Astrocyte of the spinal cord (primary cell): ENCODE results near the gene LCLAT1.

ENCODE experiments used
- DNase-seq: peaks from one replicate; pipeline ENCODE4 v3.0.0; 2011; ENCODE audit warnings: low read depth, low spot score
- H3K4me3 ChIP-seq: 2 replicates; pipeline ENCODE4 v1.5.1; 2011; ENCODE audit warnings: low read depth, mild to moderate bottlenecking, low read length, moderate library complexity
- in situ Hi-C: cut with HindIII; loops from 2 replicates; pipeline ENCODE4 v1.10.0; 2017; ENCODE audit warnings: low sequenced_read_pairs
- TF ChIP-seq, protein P1 (sequence below): IDR thresholded peaks from 2 replicates; pipeline ENCODE4 v1.5.1; 2012; ENCODE audit warnings: low read depth, mild to moderate bottlenecking, low read length, inconsistent platforms

Gene LCLAT1

DNA sequence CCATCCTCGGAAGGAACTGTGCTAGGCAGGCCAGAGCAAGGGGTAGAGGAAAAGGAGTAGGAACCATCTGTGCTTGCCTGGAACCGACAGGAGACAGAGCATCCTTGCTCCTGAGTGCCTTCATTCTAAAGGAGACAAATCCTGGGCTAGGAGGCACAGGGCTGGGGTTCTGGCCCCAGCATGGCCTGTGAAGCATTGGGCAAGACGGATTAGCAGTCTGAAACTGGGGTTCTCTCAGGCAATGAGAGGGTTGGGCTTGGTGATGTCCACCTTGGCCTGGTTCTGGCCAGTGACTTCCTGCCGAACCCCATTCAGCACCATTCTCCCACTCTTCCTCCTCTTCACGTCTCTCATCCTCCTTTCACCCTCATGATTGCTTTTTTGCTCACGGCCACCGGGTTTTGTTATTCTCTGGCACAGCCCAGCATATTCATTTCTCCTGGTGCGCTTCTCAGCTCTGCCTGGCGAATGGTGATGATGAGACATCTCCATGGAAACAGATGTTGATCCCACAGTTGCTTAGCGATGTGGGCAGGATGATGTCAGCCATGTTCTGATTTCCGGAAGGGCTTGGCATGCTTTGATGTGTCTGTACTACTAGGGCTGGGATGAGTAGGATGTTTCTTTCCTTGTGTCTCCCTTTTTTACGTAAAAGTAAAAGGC, 232.5 kb downstream of the LCLAT1 start:
- TF ChIP-seq, protein P1, sequence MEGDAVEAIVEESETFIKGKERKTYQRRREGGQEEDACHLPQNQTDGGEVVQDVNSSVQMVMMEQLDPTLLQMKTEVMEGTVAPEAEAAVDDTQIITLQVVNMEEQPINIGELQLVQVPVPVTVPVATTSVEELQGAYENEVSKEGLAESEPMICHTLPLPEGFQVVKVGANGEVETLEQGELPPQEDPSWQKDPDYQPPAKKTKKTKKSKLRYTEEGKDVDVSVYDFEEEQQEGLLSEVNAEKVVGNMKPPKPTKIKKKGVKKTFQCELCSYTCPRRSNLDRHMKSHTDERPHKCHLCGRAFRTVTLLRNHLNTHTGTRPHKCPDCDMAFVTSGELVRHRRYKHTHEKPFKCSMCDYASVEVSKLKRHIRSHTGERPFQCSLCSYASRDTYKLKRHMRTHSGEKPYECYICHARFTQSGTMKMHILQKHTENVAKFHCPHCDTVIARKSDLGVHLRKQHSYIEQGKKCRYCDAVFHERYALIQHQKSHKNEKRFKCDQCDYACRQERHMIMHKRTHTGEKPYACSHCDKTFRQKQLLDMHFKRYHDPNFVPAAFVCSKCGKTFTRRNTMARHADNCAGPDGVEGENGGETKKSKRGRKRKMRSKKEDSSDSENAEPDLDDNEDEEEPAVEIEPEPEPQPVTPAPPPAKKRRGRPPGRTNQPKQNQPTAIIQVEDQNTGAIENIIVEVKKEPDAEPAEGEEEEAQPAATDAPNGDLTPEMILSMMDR, result no peak
- H3K4me3 ChIP-seq, result no peak overlapping the region
- DNase-seq, result peak; percentile 57

DNA sequence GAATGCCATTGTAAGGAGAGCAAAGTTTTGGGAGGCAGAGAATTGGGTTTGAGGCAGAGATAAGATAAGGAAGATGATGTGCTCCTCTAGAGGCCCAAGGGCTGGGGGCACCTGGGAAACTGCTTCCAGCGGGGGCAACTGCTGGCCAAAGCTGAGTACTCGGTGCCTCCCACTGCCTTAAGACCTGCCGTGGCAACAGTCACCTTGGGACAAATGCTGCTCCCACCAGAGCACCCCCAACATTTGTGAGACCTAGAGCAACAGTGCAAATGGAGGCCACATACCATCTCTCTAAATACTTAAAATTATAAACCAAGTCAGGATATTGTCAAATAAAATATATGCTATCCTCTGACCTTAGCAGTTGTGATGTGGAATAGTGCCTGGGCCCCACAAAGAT, 233.1 kb downstream of the LCLAT1 start:
- in situ Hi-C loops, result no loop called here
- TF ChIP-seq, protein P1, result no peak
- no peak for DNase-seq
- no peak overlapping the region for H3K4me3 ChIP-seq

More for the DNA sequence above, 232.5 kb downstream of the LCLAT1 start:
- in situ Hi-C loops, result no loop called here

DNA sequence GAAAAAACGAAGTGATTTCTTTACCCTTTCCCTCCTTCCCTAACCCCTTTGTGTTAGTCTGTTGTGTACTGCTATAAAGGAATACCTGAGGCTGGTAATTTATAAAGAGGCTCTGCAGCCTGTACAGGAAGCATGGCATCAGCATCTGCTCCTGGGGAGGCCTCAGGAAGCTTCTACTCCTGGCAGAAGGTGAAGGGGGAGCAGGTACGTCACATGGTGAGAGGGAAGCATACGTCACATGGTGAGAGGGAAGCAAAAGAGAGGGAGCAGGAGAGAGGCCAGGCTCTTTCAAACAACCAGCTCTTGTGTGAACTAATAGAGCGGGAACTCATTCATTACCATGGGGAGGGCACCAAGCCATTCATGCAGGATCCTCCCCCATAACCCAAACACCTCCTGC, 234.0 kb downstream of the LCLAT1 start:
- H3K4me3 ChIP-seq, result no peak overlapping the region
- TF ChIP-seq, protein P1, result no peak
- DNase-seq, result no peak
- in situ Hi-C loops, result no loop called here

DNA sequence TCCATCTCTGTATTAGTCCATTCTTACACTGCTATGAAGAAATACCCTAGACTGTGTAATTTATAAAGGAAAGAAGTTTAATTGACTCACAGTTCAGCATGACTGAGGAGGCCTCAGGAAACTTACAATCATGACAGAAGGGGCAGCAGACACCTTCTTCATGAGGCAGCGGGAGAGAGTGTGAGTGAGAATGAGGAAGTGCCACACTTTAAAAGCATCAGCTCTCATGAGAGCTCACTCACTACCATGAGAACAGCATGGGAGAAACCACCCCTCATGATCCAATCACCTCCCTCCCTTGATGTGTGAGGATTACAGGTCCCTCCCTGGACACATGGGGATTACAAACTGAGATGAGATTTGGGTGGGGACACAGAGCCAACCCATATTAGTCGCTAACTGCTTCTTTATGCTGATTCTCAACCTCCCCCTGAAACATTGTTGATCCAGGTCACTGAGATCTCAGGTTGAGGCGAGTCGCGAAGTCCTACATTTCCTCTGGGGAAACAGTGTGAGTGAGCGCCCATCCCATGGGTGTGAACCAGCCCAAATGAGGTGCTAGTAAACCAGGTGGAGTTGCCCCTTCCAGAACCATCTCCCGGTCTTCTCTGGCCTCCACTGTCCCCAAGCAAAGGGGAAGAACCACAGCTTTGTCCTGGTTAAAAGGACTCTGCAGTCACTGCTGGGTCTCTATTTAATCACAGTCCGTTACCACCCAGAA, 236.3 kb downstream of the LCLAT1 start:
- in situ Hi-C loops, result no loop called here
- TF ChIP-seq, protein P1, result no peak
- H3K4me3 ChIP-seq, result no peak overlapping the region
- no peak for DNase-seq

DNA sequence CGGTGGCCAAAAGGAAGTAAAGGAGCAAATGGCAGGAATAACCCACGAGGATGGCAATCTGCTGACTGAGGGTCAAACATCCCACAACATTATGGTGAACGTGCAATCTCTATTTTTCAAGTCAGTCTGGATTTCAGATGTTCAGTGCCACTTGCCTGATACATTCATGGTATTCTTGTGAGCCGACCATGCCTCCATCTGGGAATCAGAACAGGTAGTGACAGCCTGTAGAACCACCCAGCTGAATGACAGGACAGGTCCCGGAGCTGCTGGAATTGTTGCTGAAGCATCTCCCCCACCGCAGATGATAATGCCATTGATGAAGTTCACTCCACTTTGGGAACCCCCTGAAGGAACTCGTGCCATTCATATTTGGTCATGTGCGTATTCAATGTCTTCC, 237.0 kb downstream of the LCLAT1 start:
- no peak for DNase-seq
- TF ChIP-seq, protein P1, result no peak
- in situ Hi-C loops, result no loop called here

DNA sequence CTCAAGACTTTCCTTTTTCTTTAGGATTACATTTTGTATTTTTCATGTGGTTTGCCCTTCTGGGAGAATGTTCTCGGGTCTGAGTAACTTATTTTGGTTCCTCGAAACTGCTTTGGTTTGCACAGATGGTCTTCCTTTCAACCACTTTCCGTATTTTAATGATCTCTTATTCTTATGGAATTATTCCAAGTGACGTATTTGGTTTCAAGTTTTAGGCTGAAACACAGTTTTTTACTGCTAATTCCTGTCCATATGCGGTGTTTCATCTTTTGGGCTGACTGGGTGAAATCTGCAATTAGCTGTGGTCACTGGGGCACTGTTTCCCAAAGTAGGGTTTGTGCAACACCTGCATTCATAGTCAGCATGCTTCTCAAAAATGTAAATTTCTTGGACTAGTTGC, 237.5 kb downstream of the LCLAT1 start:
- TF ChIP-seq, protein P1, result no peak
- in situ Hi-C loops, result no loop called here
- H3K4me3 ChIP-seq, result no peak overlapping the region
- no peak for DNase-seq

More for the DNA sequence above, 237.0 kb downstream of the LCLAT1 start:
- H3K4me3 ChIP-seq, result no peak overlapping the region
